ENCODE measurements around the gene CACNA1C. TPM values are rescaled to one million over a fixed set of nuclear protein-coding genes. Genes with fewer than 3 reads are reported as not detected.

The CACNA1C gene
- total RNA-seq, 1 experiment from 2014 or later = not detected

- Histone ChIP-seq H3K9me2 (ENCODE audit: insufficient read depth) (no peaks in the 10 kb centered on the region), H3K27ac (no peak overlapping the region), H3K79me2 (ENCODE audit: low read depth) (no peaks in the 10 kb centered on the region), H3K4me2 (no peak overlapping the region), H2AFZ (no peak overlapping the region), H3K4me3 (no peak overlapping the region), H3K36me3 (ENCODE audit: low read depth) (no peaks in the 10 kb centered on the region), H3K9me3 (ENCODE audit: insufficient read depth, low read depth) (no peaks in the 10 kb centered on the region), H3K4me1 (replicated peaks; ENCODE audit: insufficient read depth) (no peaks in the 10 kb centered on the region), H3F3A (ENCODE audit: insufficient read depth, low read depth) (no peaks in the 10 kb centered on the region), H4K20me1 (ENCODE audit: insufficient read depth) (0 out of 2 replicates have a peak, but pooled peaks cover 5% of the 10 kb centered on the region), H3K27me3 (ENCODE audit: insufficient read depth, low read depth) (peaks cover 100% of the 10 kb centered on the region)
- no TSS peak for BruUV-seq (replicated peaks)
- intact Hi-C loops (cut with micrococcal nuclease; ENCODE audit: unreplicated experiment) = no loop called here
- DNase-seq = no peak
- TF ChIP-seq EZH2 (IDR thresholded peaks at IDR 0.05; ENCODE audit: low read depth) = no peak
- TF ChIP-seq CTCF (conservative IDR thresholded peaks at IDR 0.05) = no peak
- ChIA-PET CTCF (no interaction called here), POLR2A (ENCODE audit: unreplicated experiment) (no interaction called here)
Observed at GRCh38 chr12:2638273-2639019, 585.7 kb downstream of the CACNA1C start.

GRCh38 chr12:2639020-2639298 is 586.2 kb downstream of the CACNA1C start:
- H2AFZ ChIP-seq = no peak overlapping the region
- ChIA-PET POLR2A (ENCODE audit: unreplicated experiment) (no interaction called here), CTCF (no interaction called here)
- no peak for TF ChIP-seq EZH2 (IDR thresholded peaks at IDR 0.05; ENCODE audit: low read depth)
- TF ChIP-seq CTCF (conservative IDR thresholded peaks at IDR 0.05) = no peak
- no peak for DNase-seq
- no peaks in the 10 kb centered on the region for H3K79me2 ChIP-seq (ENCODE audit: low read depth)
- H3K4me3 ChIP-seq = no peak overlapping the region
- H3F3A ChIP-seq (ENCODE audit: insufficient read depth, low read depth) = no peaks in the 10 kb centered on the region
- H3K36me3 ChIP-seq (ENCODE audit: low read depth) = no peaks in the 10 kb centered on the region
- BruUV-seq (replicated peaks) = no TSS peak
- no peaks in the 10 kb centered on the region for H3K9me2 ChIP-seq (ENCODE audit: insufficient read depth)
- no peaks in the 10 kb centered on the region for H3K9me3 ChIP-seq (ENCODE audit: insufficient read depth, low read depth)
- no peak overlapping the region for H3K27ac ChIP-seq
- peaks cover 100% of the 10 kb centered on the region for H3K27me3 ChIP-seq (ENCODE audit: insufficient read depth, low read depth)
- no peak overlapping the region for H3K4me2 ChIP-seq
- no peaks in the 10 kb centered on the region for H3K4me1 ChIP-seq (replicated peaks; ENCODE audit: insufficient read depth)
- intact Hi-C loops (cut with micrococcal nuclease; ENCODE audit: unreplicated experiment) = no loop called here
- H4K20me1 ChIP-seq (ENCODE audit: insufficient read depth) = 0 out of 2 replicates have a peak, but pooled peaks cover 5% of the 10 kb centered on the region

- H3K4me3 ChIP-seq = no peak overlapping the region
- H4K20me1 ChIP-seq (ENCODE audit: insufficient read depth) = 0 out of 2 replicates have a peak, but pooled peaks cover 5% of the 10 kb centered on the region
- no peak overlapping the region for H2AFZ ChIP-seq
- BruUV-seq (replicated peaks) = no TSS peak
- no peak overlapping the region for H3K27ac ChIP-seq
- ChIA-PET CTCF (no interaction called here), POLR2A (ENCODE audit: unreplicated experiment) (no interaction called here)
- H3K4me1 ChIP-seq (replicated peaks; ENCODE audit: insufficient read depth) = no peaks in the 10 kb centered on the region
- DNase-seq = no peak
- no peaks in the 10 kb centered on the region for H3K79me2 ChIP-seq (ENCODE audit: low read depth)
- no peak overlapping the region for H3K4me2 ChIP-seq
- no peaks in the 10 kb centered on the region for H3K9me3 ChIP-seq (ENCODE audit: insufficient read depth, low read depth)
- H3K9me2 ChIP-seq (ENCODE audit: insufficient read depth) = no peaks in the 10 kb centered on the region
- peaks cover 99% of the 10 kb centered on the region for H3K27me3 ChIP-seq (ENCODE audit: insufficient read depth, low read depth)
- no peaks in the 10 kb centered on the region for H3F3A ChIP-seq (ENCODE audit: insufficient read depth, low read depth)
- TF ChIP-seq EZH2 (IDR thresholded peaks at IDR 0.05; ENCODE audit: low read depth) (no peak), CTCF (conservative IDR thresholded peaks at IDR 0.05) (no peak)
- intact Hi-C loops (cut with micrococcal nuclease; ENCODE audit: unreplicated experiment) = no loop called here
- no peaks in the 10 kb centered on the region for H3K36me3 ChIP-seq (ENCODE audit: low read depth)
Observed at GRCh38 chr12:2640281-2640680, 587.5 kb downstream of the CACNA1C start.

All from PC-9 (cell line).